GM12892 (cell line): ENCODE results near the gene KCNJ12.

Experiments
- DNase-seq: peaks from one replicate; pipeline ENCODE4 v3.0.0; 2011; ENCODE audit not compliant: insufficient read length
- FAIRE-seq: peaks from 2 replicates; lab custom pipeline; 2011; peaks lifted over from hg19 to GRCh38; lab: Jason Lieb, UNC
- POLR2A ChIP-seq: IDR thresholded peaks from 2 replicates; pipeline ENCODE4 v1.6.1; 2011; ENCODE audit warnings: low read depth, low read length, control low read depth
- POLR2AphosphoS5 ChIP-seq: IDR thresholded peaks from 2 replicates; pipeline ENCODE4 v1.6.1; 2011; ENCODE audit warnings: low read depth, low read length, control low read depth
- TAF1 ChIP-seq: IDR thresholded peaks from 2 replicates; pipeline ENCODE4 v1.6.1; 2011; ENCODE audit warnings: low read depth, mild to moderate bottlenecking, control low read depth, low read length, borderline replicate concordance

Gene KCNJ12

GRCh38 chr17:21376759-21377690, 868 bp downstream of the KCNJ12 start:
- no peak for DNase-seq
- no peak for TF ChIP-seq TAF1
- TF ChIP-seq POLR2A, result no peak
- FAIRE-seq, result no peak

GRCh38 chr17:21377705-21378396, 1.7 kb downstream of the KCNJ12 start:
- DNase-seq, result no peak
- FAIRE-seq, result no peak
- TF ChIP-seq POLR2A, result no peak
- no peak for TF ChIP-seq TAF1
- no peak for TF ChIP-seq POLR2AphosphoS5

GRCh38 chr17:21378553-21378952, 2.4 kb downstream of the KCNJ12 start:
- DNase-seq, result no peak
- FAIRE-seq, result no peak
- TF ChIP-seq POLR2A (no peak), POLR2AphosphoS5 (no peak), TAF1 (no peak)

GRCh38 chr17:21379080-21379711, 3.0 kb downstream of the KCNJ12 start:
- DNase-seq (no peak), FAIRE-seq (no peak)
- no peak for TF ChIP-seq POLR2AphosphoS5
- TF ChIP-seq POLR2A, result no peak
- TF ChIP-seq TAF1, result no peak

GRCh38 chr17:21380659-21381058, 4.5 kb downstream of the KCNJ12 start:
- TF ChIP-seq POLR2AphosphoS5 (no peak), POLR2A (no peak)
- no peak for DNase-seq
- no peak for FAIRE-seq

- DNase-seq, result no peak
- TF ChIP-seq POLR2A (no peak), POLR2AphosphoS5 (no peak), TAF1 (no peak)
- no peak for FAIRE-seq
These were observed 5.0 kb downstream of the KCNJ12 start for GRCh38 chr17:21381076-21381706.

- no peak for TF ChIP-seq POLR2AphosphoS5
- no peak for TF ChIP-seq POLR2A
- no peak for TF ChIP-seq TAF1
- FAIRE-seq (no peak), DNase-seq (no peak)
These were observed 6.7 kb downstream of the KCNJ12 start for GRCh38 chr17:21382560-21383495.

- DNase-seq (no peak), FAIRE-seq (no peak)
- no peak for TF ChIP-seq POLR2AphosphoS5
- TF ChIP-seq POLR2A, result no peak
- no peak for TF ChIP-seq TAF1
These were observed 9.2 kb downstream of the KCNJ12 start for GRCh38 chr17:21385281-21385845.

- TF ChIP-seq POLR2AphosphoS5 (no peak), POLR2A (no peak), TAF1 (no peak)
- FAIRE-seq (no peak), DNase-seq (no peak)
These were observed 11.5 kb downstream of the KCNJ12 start for GRCh38 chr17:21387616-21388015.

- no peak for DNase-seq
- TF ChIP-seq TAF1 (no peak), POLR2AphosphoS5 (no peak), POLR2A (no peak)
- FAIRE-seq, result no peak
These were observed 11.9 kb downstream of the KCNJ12 start for GRCh38 chr17:21388066-21388465.
